Pons (tissue), 1 donor: ENCODE data around the gene POP4.
A peak's percentile ranks its signal among the peaks of the same experiment; 100 is the strongest.

Experiments
- DNase-seq: peaks from one replicate; pipeline ENCODE4 v3.0.0-alpha.2; 2016; ENCODE audit warnings: low spot score

The POP4 gene

GRCh38 chr19:29631450-29631849 is 25.4 kb downstream of the POP4 start:
- no peak for DNase-seq

GRCh38 chr19:29634002-29634401 is 27.9 kb downstream of the POP4 start:
- DNase-seq = no peak

GRCh38 chr19:29634423-29635130 is 28.5 kb downstream of the POP4 start:
- DNase-seq = no peak

- DNase-seq = no peak
Observed at GRCh38 chr19:29635963-29636362, 29.9 kb downstream of the POP4 start.

DNA sequence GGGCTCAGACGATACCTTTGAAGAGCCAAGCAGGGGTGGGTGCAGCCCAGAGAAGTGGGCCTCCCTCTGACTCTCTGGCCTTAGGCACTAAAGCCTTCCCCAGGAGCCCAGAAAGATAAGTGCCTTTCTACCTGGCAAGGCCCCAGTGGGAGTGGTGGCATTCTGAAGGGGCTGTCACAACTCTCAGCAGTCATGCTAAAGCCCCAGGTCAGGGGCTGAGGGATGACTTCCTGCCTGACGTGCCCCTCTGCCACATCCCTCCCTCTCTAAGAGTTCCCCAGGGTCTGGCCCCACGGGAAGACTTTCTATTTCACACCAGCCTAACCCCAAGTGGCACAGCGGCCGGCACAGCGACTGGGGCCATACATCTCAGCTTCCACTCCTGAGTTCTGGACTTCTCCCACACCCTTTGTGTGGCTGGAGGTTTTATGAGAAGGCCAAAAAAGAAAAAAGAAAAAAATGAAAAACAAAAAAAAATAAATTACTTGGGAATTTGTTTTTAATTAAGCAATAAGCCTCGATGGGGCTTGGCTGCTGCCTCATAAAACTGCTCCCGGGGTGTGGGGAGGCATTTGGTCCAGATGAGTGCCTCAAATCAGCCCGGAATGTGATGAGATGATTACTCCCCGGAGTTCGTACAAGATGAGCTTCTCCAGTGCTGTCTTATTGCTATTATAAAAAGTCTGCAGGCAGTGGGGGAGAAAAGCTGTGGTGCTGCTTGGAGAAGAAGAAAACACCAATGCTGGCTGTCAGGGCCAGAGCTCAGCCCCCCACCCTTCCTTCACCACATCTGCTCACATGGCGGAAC is 30.7 kb downstream of the POP4 start:
- no peak for DNase-seq

GRCh38 chr19:29639086-29639485 is 33.0 kb downstream of the POP4 start:
- DNase-seq = no peak

DNA sequence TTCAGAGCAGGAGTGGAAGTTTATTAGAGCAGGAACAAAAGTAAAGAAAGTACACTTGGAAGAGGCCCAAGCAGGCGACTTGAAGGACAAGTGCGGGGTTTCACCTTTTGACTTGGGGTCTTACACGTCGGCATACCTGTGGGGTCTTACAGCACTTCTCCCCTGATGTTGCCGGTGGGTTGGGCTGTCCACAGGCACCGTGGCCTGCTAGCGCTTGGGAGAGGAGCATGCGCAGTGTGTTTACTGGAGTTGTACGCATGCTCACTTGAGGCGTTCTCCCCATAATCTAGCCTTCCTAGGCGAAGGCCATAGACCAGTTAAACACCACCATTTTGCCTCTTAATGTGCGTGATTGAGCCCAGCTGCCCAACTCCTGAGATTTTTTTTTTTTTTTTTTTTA is 34.1 kb downstream of the POP4 start:
- no peak for DNase-seq

DNA sequence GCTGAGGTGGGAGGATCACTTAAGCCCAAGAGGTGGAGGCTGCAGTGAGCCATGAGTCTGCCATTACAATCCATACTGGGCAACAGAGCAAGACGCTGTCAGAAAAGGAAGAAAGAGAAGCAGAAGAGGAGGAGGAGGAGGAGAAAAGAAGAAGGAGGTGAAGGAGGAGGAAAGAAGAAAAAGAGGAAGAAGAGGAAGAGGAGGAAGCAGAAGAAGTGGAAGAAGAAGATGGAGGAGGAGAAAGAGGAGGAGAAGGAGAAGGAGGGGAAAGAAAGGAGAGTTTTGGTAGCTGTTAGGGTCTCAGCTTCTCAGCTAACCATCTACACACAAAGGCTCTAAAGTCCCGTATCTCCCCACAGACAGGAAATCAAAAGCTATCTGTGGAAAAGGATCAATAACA is 35.5 kb downstream of the POP4 start:
- no peak for DNase-seq

DNA sequence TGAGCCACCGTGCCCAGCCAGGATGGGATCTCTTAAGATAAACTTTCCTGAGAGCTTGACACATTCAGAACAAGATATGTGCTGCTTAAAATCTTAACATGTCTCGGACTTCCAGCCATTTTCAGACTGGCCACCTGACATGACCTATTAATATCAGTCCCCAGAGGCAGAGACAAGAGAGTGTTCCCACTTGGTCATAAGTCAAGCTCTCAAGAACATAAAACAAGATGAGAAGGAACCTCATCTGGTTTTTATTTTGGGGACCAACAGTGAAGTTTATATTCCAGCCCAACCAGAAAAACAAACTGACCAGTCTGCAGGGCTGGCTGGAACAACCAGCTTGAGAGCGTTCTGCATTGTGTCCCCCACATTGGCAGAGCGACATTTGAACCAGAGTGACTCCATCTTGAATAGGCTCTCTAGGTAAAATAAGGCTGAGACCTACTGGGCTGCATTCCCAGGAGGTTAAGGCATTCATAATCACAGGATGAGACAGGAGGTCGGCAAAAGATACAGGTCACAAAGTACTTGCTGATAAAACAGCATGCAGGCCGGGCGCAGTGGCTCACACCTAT is 37.4 kb downstream of the POP4 start:
- no peak for DNase-seq

DNA sequence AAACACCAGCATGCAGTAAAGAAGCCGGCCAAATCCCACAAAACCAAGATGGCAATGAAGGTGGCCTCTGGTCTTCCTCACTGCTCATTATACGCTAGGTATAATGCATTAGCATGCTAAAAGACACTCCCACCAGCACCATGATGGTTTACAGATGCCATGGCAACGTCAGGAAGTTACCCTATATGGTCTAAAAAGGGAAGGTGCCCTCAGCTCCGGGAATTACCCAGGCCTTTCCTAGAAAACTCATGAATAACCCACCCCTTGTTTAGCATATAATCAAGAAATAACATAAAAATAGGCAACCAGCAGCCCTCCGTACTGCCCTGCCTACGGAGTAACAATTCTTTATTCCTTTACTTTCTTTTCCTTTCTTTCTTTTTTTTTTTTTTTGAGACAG is 38.1 kb downstream of the POP4 start:
- no peak for DNase-seq

- no peak for DNase-seq
Observed at GRCh38 chr19:29645491-29645867, 39.4 kb downstream of the POP4 start.

DNA sequence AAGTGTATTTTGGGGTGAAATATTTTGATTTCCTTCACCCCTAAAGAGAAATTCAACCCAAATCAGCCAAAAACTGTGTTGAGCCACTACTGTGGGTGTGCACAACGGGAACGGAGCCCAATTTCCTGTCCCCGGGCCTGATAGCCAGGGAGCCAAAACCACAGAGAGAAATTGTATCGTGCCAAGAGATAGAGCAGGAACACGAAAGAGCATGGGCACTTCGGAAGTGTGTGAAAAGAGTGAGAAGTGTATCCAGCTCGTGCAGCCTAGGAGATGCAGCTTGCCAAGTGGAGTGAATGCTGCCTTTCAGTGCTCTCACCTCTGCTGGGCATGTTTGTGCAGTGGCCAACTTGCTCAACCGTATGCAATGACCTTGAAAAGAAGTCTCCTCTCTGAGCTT is 39.8 kb downstream of the POP4 start:
- DNase-seq = peak; percentile 24

DNA sequence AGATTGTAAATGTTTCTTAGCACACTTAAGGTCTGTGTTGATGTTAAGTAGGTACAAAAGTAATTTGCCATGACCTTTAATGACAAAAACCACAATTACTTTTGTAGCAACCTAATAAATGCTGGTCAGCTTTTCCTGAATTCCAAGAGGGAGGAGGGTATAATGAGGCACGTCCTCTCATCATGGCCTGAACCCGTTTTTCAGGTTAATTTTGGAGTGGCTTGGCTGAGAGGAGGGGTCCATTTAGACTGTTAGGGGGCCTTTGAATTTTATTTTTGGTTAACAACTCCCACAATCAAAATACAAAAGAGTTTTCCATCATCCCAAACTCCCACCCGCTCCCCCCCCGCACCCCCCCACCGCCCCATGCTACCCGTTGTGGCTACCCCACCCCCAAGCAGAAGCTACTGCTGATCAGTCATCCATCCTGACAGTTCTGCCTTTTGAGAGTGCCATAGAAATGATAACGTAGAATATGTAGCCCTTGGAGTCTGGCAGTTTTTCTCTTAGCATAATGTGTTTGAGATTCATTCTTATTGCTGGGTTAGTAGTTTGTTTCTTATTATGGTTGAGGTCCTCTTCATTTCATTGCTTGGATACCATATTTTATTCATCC is 44.8 kb downstream of the POP4 start:
- DNase-seq = no peak

DNA sequence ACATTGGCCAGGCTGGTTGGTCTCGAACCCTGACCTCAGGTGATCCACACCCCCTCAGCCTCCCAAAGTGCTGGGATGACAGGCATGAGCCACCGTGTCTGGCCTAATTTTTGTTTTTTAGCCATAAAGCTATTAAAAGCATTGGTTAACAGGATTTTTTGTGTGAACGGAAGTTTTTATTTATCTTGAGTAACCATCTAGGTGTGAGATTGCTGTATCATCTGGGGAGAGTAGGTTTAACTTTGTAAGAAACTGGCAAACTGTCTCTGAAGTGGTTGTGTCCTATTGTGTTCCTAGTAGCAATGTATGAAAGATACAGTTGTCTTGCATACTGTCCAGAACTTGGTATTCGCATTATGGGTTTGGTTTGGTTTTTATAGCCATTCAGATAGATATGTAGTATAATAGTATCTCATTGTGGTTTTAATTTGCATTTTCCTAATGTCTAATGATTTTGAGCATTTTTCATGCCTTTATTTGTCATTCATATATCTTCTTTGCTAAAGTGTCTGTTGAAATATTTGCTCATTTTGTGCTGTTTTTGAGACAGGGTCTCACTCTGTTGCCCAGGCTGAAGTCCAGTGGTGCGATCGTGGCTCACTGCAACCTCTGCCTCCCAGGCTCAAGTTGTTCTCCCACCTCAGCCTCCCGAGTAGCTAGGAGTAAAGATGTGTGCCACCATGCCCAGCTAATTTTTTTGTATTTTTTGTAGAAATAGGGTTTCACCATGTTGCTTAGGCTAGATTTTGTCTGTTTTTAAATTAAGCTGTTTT is 45.7 kb downstream of the POP4 start:
- DNase-seq = no peak

DNA sequence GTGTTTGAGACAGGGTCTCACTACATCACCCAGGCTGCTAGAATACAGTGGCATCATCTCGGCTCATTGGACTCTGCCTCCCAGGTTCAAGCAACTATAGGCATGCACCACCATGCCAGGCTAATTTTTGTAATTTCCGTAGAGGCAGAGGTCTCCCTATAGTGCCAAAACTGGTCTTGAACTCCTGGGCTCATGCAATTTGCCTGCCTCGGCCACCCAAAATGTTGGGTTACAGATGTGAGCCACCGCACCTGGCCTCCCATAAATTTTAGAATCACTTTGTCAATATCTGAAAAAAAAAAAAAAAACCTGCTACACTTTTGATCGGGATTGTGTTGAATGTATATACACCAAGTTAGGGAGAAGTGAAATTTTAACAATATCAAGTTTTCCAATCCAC is 47.3 kb downstream of the POP4 start:
- DNase-seq = no peak

- no peak for DNase-seq
Observed at GRCh38 chr19:29655648-29656335, 49.7 kb downstream of the POP4 start.

GRCh38 chr19:29658221-29658991 is 52.3 kb downstream of the POP4 start:
- no peak for DNase-seq

GRCh38 chr19:29660835-29661234 is 54.8 kb downstream of the POP4 start:
- no peak for DNase-seq

- DNase-seq = no peak
Observed at GRCh38 chr19:29662278-29662603, 56.2 kb downstream of the POP4 start.

GRCh38 chr19:29662604-29663404 is 56.7 kb downstream of the POP4 start:
- DNase-seq = no peak
